Fibroblast of skin of scalp (primary cell): Measurements from ENCODE around the gene LDB3.

ENCODE experiments used
- DNase-seq: peaks from one replicate; pipeline ENCODE4 v3.0.0-alpha.2; 2013

LDB3 gene

DNA sequence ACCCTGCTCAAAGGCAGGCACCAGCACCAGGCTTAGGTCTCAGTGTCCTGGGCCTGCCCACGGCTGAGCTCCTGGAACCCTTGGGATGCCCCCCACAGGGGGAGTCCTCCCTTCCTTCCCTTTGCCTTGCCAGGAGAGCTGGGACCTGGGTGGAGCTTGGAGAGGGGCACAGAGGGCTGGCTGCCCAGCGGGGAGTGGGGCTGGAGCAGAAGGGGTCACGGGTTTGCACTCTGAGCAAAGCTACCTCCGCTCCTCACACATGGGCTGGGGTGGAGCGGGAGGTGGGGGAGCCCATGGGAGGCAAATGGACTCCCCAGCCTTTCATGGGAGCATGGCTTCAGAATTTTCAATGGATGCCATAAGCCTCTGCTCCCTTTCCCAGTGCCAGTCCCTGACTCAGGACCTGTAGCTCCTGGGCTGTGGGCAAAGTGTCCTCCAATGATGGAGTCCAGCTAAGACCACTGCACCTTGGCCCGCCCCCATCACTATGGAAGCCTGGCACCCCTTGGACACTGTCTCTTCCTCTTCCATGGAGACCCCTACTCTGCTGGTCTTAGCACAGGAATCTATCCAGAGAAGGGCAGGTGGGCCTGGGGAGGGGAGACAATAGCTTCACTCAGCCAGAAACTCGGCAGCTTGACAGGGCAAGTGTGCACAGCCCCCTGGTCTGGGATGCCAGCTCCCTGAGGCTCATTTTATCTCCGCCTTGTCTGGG is 39.9 kb downstream of the LDB3 start:
- no peak for DNase-seq

DNA sequence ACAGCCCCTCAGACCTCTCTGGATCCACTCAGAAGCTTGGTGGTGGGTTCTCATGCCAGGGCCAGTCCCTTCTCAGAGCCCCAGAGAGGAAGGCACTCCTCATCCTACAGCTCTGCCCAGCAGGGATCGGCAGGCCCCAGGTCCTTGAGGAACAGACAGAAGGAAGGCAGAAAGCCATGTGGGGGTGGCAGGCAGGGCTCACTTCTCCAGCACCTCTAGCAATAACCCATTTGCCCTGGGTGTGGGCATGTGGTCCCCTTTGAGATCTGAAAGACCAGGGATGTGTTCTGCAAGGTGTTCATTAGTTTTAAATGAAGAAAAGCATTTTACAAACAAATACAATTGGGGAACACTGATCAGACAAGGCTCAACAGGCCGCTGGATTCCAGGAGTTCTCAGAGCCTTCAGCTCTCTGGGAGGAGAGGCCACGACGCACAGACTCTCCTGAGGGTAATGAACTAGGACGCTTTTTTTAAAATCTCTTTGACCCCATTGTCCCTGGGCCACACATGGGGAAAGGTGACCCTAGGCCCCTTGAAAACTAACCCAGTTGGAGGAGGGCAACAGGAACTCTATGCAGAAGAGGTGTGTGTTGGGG is 40.6 kb downstream of the LDB3 start:
- no peak for DNase-seq

DNA sequence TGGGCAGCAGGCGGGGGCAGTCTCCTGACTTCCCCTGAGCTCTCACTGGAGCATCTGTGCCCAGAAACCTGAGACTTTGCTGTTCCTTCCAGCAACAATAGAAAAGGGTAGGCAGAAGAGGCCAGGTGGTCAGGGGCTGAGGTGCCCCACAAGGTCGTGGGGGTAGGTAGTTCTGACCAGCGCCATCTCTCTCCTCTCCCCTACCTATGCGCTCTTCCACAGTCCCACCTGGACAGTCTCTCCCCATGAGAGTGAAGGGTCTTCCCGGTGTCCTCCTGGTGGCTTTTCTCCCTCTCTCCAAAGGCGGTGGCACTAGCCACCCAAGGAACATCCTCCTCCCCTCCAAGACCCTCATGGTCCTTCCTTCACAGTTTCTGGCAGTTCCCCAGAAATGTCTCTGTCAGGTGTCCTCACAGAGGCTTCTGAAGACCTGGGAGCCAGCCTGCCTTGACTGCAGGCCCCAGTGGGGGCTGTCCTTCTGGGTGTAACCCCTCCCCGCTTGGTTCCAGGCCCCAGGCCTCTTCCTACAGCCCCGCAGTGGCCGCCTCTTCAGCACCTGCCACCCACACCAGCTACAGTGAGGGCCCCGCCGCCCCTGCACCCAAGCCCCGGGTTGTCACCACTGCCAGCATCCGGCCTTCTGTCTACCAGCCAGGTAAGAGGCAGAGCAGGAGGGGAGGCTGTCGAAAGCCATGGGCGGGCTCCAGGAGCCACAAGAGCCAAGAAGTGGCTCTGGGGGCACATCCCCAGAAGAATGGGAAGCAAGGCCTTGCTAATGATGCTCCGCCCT is 41.3 kb downstream of the LDB3 start:
- no peak for DNase-seq

DNA sequence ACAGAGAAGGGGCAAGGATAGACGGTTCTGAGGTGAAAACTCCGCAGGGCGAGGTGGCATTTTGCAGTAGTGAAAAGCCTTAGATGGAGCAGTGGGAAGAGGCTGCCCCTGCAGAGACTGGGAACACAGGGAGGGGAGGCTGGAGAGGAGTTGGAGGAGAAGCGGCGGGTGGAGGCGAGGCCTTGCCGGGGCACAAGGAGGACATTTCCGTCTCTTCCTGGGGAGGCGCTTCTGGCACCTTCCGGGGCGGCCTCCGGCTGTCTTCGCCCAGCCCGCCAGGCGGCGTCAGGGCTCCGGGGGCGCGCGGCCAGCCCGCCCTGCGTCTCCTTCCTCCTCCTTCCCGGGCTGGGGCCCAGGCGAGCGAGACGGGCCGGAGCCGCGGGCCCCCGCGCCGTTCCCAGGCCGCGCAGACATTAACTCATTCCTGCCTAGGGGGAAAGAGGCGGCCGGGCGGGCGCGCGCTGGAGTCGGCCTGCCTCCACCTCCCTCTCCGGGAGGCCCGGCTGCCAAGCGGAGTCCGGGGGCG is 42.7 kb downstream of the LDB3 start:
- DNase-seq: peak; percentile 93

DNA sequence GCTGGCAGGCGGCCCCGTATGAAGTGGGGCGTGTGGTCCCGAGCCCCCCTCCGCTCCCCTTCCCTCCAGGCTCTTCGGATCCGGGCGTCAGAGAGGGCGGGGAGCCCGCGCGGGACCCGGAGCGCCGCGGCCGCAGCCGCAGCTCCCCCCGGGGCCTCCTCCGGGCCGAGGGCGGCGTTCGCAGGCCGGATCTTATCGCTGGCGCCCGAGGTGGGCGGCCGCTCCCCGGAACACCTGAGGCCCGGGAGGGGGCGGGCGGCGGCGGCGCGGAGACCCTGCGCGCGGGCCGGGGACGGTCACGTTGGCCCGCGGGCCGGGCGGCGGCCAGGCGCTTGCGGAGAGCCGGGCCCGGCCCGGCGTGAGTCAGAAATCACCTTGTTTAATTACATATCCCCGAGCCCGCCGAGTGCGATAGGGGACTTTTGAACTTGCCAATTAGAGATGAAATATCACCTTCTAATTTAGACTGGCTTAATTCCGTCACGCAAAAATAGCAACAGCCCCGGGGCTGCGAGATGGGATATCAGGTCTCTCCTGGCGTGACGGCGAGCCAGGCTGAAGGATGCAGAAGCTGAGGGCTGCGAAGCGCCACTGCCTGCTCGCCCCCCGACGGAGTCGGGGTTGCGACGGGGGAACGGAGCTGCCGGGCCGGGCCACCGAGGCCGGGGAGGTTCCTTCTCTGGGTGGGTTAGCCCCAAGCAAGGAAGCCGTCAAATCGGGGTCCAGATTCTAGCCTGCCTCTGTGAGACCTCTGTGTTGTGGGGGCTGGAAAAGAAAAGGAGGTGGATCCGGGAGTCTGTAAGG is 43.4 kb downstream of the LDB3 start:
- peak; percentile 44 for DNase-seq

DNA sequence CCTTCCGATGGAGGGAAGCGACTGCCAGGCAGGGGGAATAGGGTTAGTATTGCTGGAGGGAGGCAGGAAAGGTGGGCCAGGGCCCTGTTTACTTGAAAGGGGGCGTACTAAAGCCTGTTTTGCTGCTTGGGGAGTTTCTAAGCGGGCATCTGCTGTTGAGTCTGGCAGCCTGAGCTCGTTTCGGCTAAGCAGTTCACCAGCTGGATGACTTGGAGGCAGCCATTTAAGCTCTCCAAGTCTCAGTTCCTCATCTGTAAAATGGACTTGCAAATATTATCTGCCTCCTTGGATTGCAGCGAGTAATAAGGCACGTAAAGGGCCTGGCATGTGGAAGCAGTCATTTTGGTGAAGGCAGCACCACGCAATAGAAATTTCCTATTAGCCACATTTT is 44.0 kb downstream of the LDB3 start:
- no peak for DNase-seq

DNA sequence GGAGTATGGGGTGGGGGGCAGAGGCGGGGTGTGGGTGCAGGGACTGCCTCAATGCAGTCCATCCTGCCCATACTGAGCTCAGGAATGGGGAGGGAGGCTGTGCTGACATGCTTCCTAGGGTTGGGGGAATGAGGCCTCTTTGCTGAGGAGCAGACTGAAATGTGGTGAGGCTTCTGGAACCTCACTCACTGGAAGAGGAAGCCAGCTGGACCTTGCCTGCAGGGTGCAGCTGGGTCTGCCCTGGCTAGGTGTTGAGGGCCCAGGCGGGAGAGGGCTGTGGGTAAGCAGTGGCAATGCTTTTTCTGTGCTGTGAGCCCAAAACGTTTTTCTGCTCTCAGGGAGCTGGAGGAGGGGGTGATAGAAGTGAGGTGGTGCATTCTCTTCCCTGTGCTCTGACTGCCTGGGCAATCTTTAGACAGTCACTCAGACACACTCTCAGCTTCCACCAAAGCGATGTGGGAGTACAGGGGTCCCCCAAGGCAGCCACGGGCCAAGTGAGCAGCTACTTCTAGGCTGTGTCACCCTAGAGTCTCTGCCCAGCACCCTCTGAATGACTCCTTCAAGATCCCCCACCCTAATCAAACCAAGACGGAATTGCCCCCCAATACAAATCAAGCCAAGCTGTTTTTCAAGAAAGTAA is 47.0 kb downstream of the LDB3 start:
- DNase-seq: no peak

DNA sequence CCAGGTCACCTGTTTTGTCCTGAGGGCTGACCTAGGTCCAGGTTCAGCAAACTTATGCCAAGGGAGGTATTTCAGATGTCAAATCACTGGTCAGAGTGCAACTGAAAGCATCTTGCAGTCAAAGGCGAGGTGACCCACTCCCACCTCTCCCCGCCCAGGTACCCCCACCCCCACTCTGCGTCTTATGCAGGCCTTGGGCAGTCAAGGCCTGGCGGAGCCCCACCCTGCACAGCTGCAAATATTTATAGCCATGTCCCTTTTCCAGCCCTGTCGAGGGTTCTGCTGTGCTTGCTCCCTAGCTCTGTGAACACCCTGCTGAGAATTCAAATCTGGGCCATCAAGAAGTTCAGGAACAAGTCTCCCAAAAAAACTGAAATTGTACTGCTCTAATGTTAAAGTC is 47.5 kb downstream of the LDB3 start:
- DNase-seq: no peak

DNA sequence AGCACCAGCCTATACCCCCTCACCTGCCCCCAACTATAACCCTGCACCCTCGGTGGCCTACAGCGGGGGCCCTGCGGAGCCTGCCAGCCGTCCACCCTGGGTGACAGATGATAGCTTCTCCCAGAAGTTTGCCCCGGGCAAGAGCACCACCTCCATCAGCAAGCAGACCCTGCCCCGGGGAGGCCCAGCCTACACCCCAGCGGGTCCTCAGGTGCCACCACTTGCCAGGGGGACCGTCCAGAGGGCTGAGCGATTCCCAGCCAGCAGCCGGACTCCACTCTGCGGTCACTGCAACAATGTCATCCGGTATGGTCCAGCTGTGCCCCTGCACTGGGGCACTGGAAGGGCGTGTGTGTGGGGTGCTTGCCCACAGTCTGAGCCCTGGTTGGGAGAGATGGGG is 48.2 kb downstream of the LDB3 start:
- DNase-seq: no peak

DNA sequence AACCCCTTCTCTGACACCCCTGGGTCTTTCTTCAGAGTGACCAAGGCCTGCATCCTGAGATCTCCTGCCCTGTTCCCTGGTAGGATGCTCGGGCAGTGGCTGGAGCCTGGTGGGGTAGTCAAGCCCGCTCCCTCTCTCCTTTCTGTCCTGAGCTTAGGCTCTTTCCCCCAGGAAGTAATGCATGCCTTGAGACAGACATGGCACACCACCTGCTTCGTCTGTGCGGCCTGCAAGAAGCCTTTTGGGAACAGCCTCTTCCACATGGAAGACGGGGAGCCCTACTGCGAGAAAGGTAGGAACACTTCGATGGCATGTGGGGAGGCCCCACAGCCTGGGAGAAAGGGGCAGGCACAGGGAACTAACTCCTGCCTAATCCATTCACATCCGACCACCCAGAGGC is 50.2 kb downstream of the LDB3 start:
- no peak for DNase-seq

DNA sequence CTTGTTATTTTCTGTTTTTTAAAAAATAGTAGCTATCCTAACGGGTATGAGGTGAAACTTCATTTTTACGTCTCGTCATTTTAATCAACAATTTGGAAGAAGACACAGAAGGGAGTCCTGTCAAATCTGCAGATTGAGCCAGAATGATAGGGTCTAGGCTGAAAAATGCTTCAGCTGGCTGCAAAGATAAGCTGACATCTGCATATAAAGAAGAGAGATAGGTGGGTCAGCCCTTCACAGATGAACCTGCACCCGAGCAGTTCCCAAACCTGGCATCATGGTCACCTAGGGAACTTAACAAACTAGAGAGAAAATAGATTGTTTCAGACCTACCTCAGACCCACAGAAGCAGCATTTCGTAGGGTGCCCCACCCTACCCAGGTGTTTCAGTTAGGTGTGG is 52.9 kb downstream of the LDB3 start:
- no peak for DNase-seq

DNA sequence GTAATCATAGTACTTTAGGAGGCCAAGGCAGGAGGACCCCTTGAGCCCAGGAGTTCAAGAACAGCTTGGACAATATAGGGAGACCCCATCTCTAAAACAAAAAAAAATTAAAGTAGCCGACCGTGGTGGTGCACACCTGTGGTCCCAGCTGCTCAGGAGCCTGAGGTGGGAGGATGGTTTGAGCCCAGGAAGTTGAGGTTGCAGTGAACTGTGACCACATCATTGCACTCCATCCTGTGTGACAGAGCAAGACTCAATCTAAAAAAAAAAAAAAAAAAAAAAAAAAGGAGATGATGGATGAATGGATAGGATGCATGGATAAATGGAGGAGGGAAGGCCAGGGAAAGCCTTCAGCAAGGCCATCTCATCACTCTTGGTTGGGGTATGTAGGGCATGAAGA is 54.7 kb downstream of the LDB3 start:
- DNase-seq: no peak

DNA sequence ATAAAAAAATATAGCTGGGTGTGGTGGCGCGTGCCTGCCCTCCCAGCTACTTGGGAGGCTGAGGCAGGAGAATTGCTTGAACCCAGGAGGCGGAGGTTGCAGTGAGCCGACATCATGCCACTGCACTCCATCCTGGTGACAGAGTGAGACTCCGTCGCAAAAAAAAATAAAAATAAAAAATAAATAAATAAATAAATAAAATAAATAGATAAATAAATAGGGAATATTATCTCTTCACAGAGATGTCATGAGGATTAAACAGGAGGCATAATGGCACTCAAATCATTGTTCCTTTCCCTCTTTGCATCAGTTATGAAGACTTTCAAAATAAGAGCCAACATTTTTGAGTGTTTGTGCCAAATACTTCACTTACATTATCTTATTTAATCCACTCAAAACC is 56.1 kb downstream of the LDB3 start:
- DNase-seq: no peak

DNA sequence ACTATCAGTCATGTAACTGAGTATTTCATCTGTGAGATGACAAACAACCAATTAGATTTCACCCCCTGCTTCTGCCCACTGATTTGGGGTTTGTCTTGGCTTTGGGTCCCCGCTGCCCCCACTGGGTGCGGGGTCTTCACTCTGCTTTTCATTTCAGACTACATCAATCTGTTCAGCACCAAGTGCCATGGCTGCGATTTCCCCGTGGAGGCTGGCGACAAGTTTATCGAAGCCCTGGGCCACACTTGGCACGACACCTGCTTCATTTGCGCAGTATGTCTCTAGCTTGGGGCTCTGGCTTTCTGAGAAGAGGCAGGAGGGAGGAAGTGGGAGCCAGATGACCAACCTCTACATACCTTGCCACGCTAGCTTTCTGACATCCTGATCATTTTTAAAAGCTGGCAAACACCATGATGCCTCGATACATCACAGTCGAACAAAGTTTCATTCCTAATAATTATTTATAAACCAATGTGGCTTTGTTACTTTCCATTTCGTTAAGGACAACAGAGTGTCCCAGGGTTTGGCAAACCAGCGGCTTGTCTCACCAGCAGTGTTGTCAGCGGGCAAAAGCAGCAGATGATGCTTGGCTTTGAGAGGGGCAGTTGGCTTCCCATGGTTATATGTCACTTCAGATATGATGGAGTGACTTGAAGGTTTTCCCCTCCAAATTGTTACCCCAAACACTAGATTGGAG is 57.8 kb downstream of the LDB3 start:
- DNase-seq: no peak

DNA sequence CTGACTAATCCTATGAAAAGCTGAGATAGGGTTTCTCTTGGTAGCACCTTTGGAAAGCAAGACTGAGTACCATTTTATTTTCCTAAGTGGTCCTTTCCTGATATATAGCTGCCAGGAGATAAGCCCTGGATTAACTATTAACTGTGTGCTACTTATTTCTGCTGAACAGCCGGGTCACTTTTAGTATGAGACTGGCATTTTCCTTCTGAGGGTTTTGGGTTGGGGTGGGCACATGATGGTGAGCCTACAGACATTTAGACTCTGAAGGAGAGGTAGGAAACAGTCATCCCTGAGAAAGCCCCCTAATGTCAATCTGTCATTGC is 58.3 kb downstream of the LDB3 start:
- no peak for DNase-seq

DNA sequence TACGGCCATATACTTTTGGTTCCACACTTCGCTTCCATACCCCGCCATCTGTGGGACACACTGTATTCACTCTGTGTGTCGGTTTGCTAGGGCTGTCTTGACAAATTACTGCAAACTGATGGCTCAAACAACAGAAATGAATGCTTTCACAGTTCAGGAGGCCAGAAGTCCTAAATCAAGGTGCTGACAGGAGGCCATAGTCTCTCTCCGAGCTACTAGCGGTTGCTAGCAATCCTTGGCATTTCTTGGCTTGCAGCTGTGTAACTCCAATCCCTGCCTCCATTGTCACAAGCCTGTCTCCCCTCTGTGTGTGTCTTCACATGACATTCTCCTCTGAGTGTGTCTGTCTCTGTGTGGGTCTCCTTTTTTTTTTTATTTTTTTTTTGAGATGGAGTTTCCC is 59.2 kb downstream of the LDB3 start:
- no peak for DNase-seq

DNA sequence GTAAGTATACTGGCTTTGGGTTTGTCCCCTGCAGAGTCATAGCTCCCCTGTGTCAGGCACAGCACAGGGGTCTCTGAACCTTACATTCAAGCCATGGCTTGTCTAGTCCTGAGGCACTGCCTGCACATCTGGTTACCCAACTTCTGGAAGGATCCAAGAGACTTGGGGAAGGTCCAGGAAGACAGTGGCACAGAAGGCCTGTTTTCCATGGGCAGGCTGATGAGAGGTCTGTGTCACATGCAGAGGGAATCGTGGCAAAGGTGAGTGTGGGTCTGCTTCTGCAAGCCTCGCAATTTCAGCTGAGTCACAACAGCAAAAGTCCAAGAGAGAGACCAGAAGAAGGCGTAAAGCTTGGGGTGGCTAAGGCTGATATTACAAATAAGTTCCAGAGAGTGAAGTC is 59.7 kb downstream of the LDB3 start:
- no peak for DNase-seq

DNA sequence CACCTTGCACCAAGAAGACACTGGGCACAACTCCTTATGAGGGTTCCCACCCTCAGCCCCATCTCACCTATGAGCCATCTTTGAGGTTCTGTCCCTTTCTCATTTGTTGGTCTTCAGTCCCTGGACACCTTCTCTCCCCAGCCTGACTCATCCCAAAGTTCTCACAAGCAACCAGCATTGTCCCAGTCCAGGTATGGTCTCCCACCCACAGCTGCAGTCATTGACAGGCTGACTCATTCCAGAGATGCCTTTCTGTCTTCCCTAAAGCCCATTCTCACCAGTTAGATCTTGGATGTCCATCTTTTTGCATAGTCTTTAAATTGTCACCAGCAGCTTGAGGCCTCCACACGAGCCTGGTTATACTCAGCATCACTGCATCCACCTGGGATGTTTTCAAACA is 61.4 kb downstream of the LDB3 start:
- DNase-seq: no peak

DNA sequence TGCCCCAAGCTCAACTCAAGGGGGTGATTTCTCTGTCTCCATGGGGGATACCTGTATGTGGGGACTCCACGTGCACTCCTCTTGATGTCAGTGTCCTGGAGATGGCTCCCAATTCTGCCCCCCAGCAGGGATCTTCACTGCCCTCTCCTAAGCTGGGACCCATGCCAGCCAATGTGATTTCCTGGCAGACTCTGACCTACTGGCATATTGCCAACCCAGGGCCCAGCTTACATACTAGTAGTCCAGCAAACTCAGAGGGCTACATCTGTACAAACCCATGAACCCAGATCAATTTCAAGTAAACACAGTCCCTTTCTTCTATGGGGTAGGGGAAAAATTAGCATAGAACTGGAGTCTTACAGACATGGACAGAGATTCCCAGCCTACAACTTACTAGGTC is 61.9 kb downstream of the LDB3 start:
- no peak for DNase-seq

DNA sequence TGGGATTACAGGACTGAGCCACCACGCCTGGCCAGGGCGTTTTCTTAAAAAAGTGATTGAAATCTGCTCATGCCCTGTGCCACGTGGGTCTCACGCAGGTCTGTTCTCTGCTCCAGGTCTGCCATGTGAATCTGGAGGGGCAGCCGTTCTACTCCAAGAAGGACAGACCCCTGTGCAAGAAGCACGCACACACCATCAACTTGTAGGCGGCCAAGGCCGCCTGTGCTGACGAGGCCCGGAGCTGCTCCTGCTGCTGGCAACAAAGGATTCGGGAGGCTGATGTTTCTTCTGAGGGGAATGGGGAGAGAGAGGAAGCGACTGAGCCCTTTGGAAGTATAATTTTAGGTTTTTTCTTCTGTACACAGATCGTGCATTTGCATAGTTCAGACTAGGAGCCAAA is 64.5 kb downstream of the LDB3 start:
- DNase-seq: no peak

DNA sequence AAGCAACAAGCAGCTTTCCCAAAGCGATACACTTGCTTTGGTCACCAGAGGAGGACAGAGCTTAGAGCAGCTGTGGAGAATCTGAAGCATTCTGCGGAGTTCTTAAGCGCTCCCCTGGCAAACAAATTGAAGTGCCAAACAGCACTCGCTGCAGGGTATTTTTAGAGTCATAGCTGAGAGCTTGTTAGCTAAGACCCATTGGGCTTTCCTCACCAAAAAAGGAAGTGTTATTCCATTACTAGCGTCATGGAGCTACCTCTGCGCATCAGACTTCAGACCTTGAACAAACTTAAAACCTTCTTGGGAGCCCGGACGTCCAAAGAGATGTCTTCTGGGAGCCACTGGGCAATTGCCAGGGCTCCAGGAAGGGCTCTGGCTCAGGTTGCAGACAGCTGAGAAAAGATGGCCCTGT is 65.0 kb downstream of the LDB3 start:
- no peak for DNase-seq
